GM12878 (cell line): ENCODE results near the gene CAPN10. TPM values are rescaled to one million over a fixed set of nuclear protein-coding genes. Genes with fewer than 3 reads are reported as not detected.

Source experiments
- ATAC-seq: fragments of 200-7000 bp; cut with Tn5 transposase; 3 replicates; pipeline ENCODE4 v1.9.1; 2020; ENCODE audit warnings: mild to moderate bottlenecking, moderate library complexity
- BruUV-seq: library from RNA; stranded (reverse); fragments of 400-500 nt; replicated peaks from 2 replicates; lab custom pipeline; 2021; lab: Mats Ljungman, UMichigan
- CTCF ChIA-PET: fragments of 300-600 bp; sonication (Branson Sonifier 250); formaldehyde crosslinking; extraction: SDS; loops from one replicate; lab custom pipeline; 2021; ENCODE audit warnings: inconsistent platforms; lab: Yijun Ruan, JAX
- POLR2A ChIA-PET: fragments of 350-600 bp; formaldehyde crosslinking; extraction: SDS; loops from one replicate; lab custom pipeline; 2021; ENCODE audit warnings: inconsistent platforms; lab: Charles Lee
- RAD21 ChIA-PET: fragments of 300-600 bp; sonication (Branson Sonifier 250); formaldehyde crosslinking; loops from one replicate; lab custom pipeline; 2023; ENCODE audit warnings: antibody characterized with exemption; ENCODE audit not compliant: unreplicated experiment; lab: Charles Lee
- SMC1A ChIA-PET: fragments of 300-600 bp; sonication (Branson Sonifier 250); formaldehyde crosslinking; loops from one replicate; lab custom pipeline; 2023; ENCODE audit not compliant: unreplicated experiment, uncharacterized antibody; lab: Charles Lee
- DNase-seq: peaks from one replicate; pipeline ENCODE4 v3.0.0-alpha.2; 2011; ENCODE audit warnings: low read depth, low spot score
- FAIRE-seq: peaks from 3 replicates; lab custom pipeline; 2011; peaks lifted over from hg19 to GRCh38; lab: Jason Lieb, UNC
- H2AFZ ChIP-seq: 2 replicates; pipeline ENCODE4 v1.6.0; 2011; ENCODE audit warnings: low read depth, low read length, control low read depth; ENCODE audit not compliant: control insufficient read depth
- H3K27ac ChIP-seq: 2 replicates; pipeline ENCODE4 v1.5.1; 2011; ENCODE audit warnings: control low read depth; ENCODE audit not compliant: control insufficient read depth, insufficient read depth
- H3K27me3 ChIP-seq, 2 experiments: replicated peaks in 1 of 2; 2 replicates each; pipeline versions ENCODE4 v1.6.0 to v1.6.1; 2011; ENCODE audit warnings: low read length in 1 of 2; ENCODE audit not compliant: control insufficient read depth in 2 of 2, insufficient read depth in 2 of 2
- H3K36me3 ChIP-seq, 2 experiments: 2 replicates each; pipeline ENCODE4 v1.5.1; 2011; ENCODE audit warnings: low read length in 1 of 2; ENCODE audit not compliant: control insufficient read depth in 2 of 2, insufficient read depth in 2 of 2
- H3K4me1 ChIP-seq: 2 replicates; pipeline ENCODE4 v1.6.1; 2011; ENCODE audit warnings: mild to moderate bottlenecking, low read length, moderate library complexity, mixed read lengths; ENCODE audit not compliant: control insufficient read depth, insufficient read depth
- H3K4me2 ChIP-seq: 2 replicates; pipeline ENCODE4 v1.6.0; 2011; ENCODE audit warnings: control low read depth; ENCODE audit not compliant: control insufficient read depth, insufficient read depth
- H3K4me3 ChIP-seq: fragments of 200-600 bp; sonication (generic); 2 replicates; pipeline ENCODE4 v1.5.1; 2016
- H3K79me2 ChIP-seq: 2 replicates; pipeline ENCODE4 v1.6.0; 2011; ENCODE audit warnings: low read length; ENCODE audit not compliant: control insufficient read depth, insufficient read depth
- H3K9ac ChIP-seq: 2 replicates; pipeline ENCODE4 v1.8.0; 2011; ENCODE audit warnings: low read length, control low read depth, mixed read lengths; ENCODE audit not compliant: control insufficient read depth, insufficient read depth
- H3K9me3 ChIP-seq: replicated peaks from 3 replicates; pipeline ENCODE4 v1.5.1; 2011; ENCODE audit warnings: mild to moderate bottlenecking, low read length; ENCODE audit not compliant: control insufficient read depth, insufficient read depth
- H4K20me1 ChIP-seq: 2 replicates; pipeline ENCODE4 v1.6.0; 2011; ENCODE audit not compliant: control insufficient read depth, insufficient read depth
- ELK1 ChIP-seq: IDR thresholded peaks from 2 replicates; pipeline ENCODE4 v1.6.1; 2012; ENCODE audit warnings: low read depth, low read length, improper control_type of control experiment
- ETV6 ChIP-seq, 2 experiments: fragments of 450-650 bp in 1 of 2; IDR thresholded peaks in 1 of 2; conservative IDR thresholded peaks in 1 of 2; 2 replicates each; pipeline ENCODE4 v1.6.1; 2014; ENCODE audit warnings: antibody characterized with exemption in 1 of 2, borderline replicate concordance in 1 of 2, low read depth in 1 of 2, mild to moderate bottlenecking in 1 of 2, moderate library complexity in 1 of 2
- EZH2 ChIP-seq: IDR thresholded peaks from 2 replicates; pipeline ENCODE4 v1.6.1; 2012; ENCODE audit warnings: low read depth, mild to moderate bottlenecking, control low read depth, inconsistent platforms, low read length, borderline replicate concordance; ENCODE audit not compliant: control insufficient read depth
- GATAD2B ChIP-seq: fragments of 450-650 bp; conservative IDR thresholded peaks from 2 replicates; pipeline ENCODE4 v1.6.1; 2017; ENCODE audit warnings: low read depth, mild to moderate bottlenecking, moderate library complexity
- HCFC1 ChIP-seq: fragments of 150-350 bp; IDR thresholded peaks from 2 replicates; pipeline ENCODE4 v1.6.1; 2014; ENCODE audit warnings: low read length
- RAD21 ChIP-seq: IDR thresholded peaks from 2 replicates; pipeline ENCODE4 v1.6.1; 2011; ENCODE audit warnings: mild to moderate bottlenecking, low read depth, low read length, moderate library complexity; ENCODE audit not compliant: insufficient read depth
- RBBP5 ChIP-seq: fragments of 200-600 bp; sonication (generic); conservative IDR thresholded peaks from 2 replicates; pipeline ENCODE4 v1.6.1; 2016
- RCOR1 ChIP-seq: conservative IDR thresholded peaks from 2 replicates; pipeline ENCODE4 v1.6.1; 2012; ENCODE audit warnings: low read depth, low read length, improper control_type of control experiment
- RELA ChIP-seq: fragments of 450-650 bp; IDR thresholded peaks from 2 replicates; pipeline ENCODE4 v1.8.0; 2014; ENCODE audit warnings: borderline replicate concordance; ENCODE audit not compliant: partially characterized antibody
- SP1 ChIP-seq: IDR thresholded peaks from one replicate; pipeline ENCODE4 v1.6.1; 2011; ENCODE audit warnings: low read depth, low read length
- STAT1 ChIP-seq: fragments of 450-650 bp; conservative IDR thresholded peaks from 2 replicates; pipeline ENCODE4 v1.6.1; 2014; ENCODE audit warnings: antibody characterized with exemption, mild to moderate bottlenecking
- USF2 ChIP-seq: IDR thresholded peaks from 2 replicates; pipeline ENCODE4 v1.6.1; 2011; ENCODE audit warnings: low read depth, low read length, improper control_type of control experiment, borderline replicate concordance
- WGBS: methylation state at CpG from one replicate; pipeline ENCODE4 v1.1.6; 2016; ENCODE audit warnings: low lambda C conversion rate; ENCODE audit not compliant: insufficient replicate concordance, insufficient coverage; ENCODE audit errors: missing lambda C conversion rate; 5-methylcytosine and 5-hydroxymethylcytosine counted together
- in situ Hi-C: fragments of 300-500 bp; cut with MboI; formaldehyde crosslinking; loops from 9 replicates; pipeline ENCODE4 v1.14.3; 2018; ENCODE audit warnings: mixed read lengths
- intact Hi-C: fragments of 100-400 bp; cut with micrococcal nuclease; formaldehyde crosslinking; loops from one replicate; pipeline ENCODE4 v1.14.2; 2022; ENCODE audit not compliant: unreplicated experiment
- polyA plus RNA-seq, 11 experiments: library from polyadenylated mRNA; depleted of rRNA in 4 of 11; unstranded in 6 of 11; stranded (reverse) in 5 of 11; fragments of >200 nt; fragmentation: Nextera tagmentation in 4 of 11; fragmentation: Illumina TruSeq in 1 of 11; extraction: Ambion mirVana in 4 of 11; extraction: Trizol in 1 of 11; gene quantifications; 1 replicate in 1 of 11; 2 replicates in 10 of 11; pipeline versions ENCODE4 v1.2.1 to v1.2.3, GENCODE V29; 2011 to 2016; ENCODE audit warnings: inconsistent platforms in 2 of 11, missing spikeins in 2 of 11, low read depth in 1 of 11
- total RNA-seq, 4 experiments: library from RNA; depleted of rRNA in 3 of 4; stranded (reverse); fragments of >200 nt in 3 of 4; fragmentation: Illumina TruSeq in 1 of 4; extraction: Trizol in 1 of 4; gene quantifications; 2 replicates each; pipeline versions ENCODE4 v1.2.1 to v1.2.3, GENCODE V29; 2013 to 2021

CAPN10 gene
- total and polyA plus RNA-seq, 10 of the 15 experiments (the other 5 are each of a cell fraction or from before 2014, with no cell fraction given) = 0.37 to 40.6 (median 17.5) TPM

- no peak for TF ChIP-seq USF2
- no peak for TF ChIP-seq ELK1
Observed at GRCh38 chr2:240628808-240629618, 42.5 kb downstream of the CAPN10 start (continued).

- DNase-seq = no peak
- H3K4me2 ChIP-seq = no peak overlapping the region
- H4K20me1 ChIP-seq = no peaks in the 10 kb centered on the region
- 34% methylated on average over 5 of the region's 5 CpGs for WGBS
- no TSS peak for BruUV-seq
- no peak for ATAC-seq
- RAD21 ChIA-PET = interaction anchor here (1.7 kb wide), 1 partner anchor 116 kb away, joined by 8 read pairs; no protein-coding TSS in a partner anchor
- H3K36me3 ChIP-seq = no peaks in the 10 kb centered on the region
- SMC1A ChIA-PET = no interaction called here
- no peak overlapping the region for H3K4me3 ChIP-seq
- H3K9me3 ChIP-seq = peaks cover 2% of the 10 kb centered on the region; the same call in 1 of the 3 replicates
- intact Hi-C loops (no loop called here), in situ Hi-C loops (no loop called here)
- H3K27me3 ChIP-seq = no peaks in the 10 kb centered on the region
- CTCF ChIA-PET = no interaction called here
- H3K4me1 ChIP-seq = peaks cover 16% of the 10 kb centered on the region
- POLR2A ChIA-PET = no interaction called here
- H3K79me2 ChIP-seq = no peaks in the 10 kb centered on the region
- H3K9ac ChIP-seq = no peak overlapping the region
- FAIRE-seq = no peak
- no peak for TF ChIP-seq EZH2
- TF ChIP-seq SP1 = no peak
- no peak for TF ChIP-seq ETV6 (conservative IDR thresholded peaks at IDR 0.05 in 1 of 2, IDR thresholded peaks at IDR 0.05 in 1 of 2; ENCODE audit: borderline replicate concordance in 1 of 2, low read depth in 1 of 2)
- no peak for TF ChIP-seq HCFC1
- no peak for TF ChIP-seq RELA
- TF ChIP-seq RAD21 = no peak
- no peak for TF ChIP-seq STAT1
- TF ChIP-seq RBBP5 = no peak
- no peak for TF ChIP-seq RCOR1
- no peak for TF ChIP-seq GATAD2B
- H3K27ac ChIP-seq = no peak overlapping the region
- H2AFZ ChIP-seq = no peak overlapping the region
Observed at GRCh38 chr2:240629619-240629967, 43.1 kb downstream of the CAPN10 start.
